ENCODE data around the gene ITCH. TPM values are rescaled to one million over a fixed set of nuclear protein-coding genes. Genes with fewer than 3 reads are reported as not detected.
A peak's percentile ranks its signal among the peaks of the same experiment; 100 is the strongest.

Gene ITCH
- total RNA-seq, result 42.7 and 43.8 TPM in 2 replicates

DNA sequence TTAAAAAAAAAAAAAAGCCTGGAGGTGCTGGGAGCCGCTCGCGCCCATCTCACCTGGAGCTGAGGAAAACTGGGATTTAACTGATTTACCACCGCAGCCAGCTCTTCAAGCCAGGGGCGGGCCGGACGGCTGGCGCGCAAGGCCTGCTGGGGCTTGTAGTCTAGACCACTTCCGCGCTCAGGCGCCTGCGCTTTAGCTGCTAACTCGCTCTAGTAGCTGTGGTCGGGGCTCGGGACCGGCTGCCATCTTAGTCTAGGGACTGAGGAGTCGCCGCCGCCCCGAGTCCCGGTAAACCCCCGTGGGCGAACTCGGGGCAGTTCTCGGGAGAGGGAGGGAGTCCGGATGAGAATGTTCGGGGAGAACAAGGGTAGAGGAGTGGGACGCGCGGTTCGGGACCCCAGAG is at the start of gene ITCH:
TSS of gene ITCH (plus strand) at position 212 of the 403 bp plus-strand sequence. CDS start 30,539 bp downstream, outside the sequence.
- peak; percentile 56 for DNase-seq (ENCODE audit: low read depth)
- peak within 1 kb of the TSS; percentile 86 for H3K4me3 ChIP-seq (ENCODE audit: low read depth, low read length)
- TF ChIP-seq, protein P1, sequence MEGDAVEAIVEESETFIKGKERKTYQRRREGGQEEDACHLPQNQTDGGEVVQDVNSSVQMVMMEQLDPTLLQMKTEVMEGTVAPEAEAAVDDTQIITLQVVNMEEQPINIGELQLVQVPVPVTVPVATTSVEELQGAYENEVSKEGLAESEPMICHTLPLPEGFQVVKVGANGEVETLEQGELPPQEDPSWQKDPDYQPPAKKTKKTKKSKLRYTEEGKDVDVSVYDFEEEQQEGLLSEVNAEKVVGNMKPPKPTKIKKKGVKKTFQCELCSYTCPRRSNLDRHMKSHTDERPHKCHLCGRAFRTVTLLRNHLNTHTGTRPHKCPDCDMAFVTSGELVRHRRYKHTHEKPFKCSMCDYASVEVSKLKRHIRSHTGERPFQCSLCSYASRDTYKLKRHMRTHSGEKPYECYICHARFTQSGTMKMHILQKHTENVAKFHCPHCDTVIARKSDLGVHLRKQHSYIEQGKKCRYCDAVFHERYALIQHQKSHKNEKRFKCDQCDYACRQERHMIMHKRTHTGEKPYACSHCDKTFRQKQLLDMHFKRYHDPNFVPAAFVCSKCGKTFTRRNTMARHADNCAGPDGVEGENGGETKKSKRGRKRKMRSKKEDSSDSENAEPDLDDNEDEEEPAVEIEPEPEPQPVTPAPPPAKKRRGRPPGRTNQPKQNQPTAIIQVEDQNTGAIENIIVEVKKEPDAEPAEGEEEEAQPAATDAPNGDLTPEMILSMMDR (conservative IDR thresholded peaks at IDR 0.05; ENCODE audit: low read depth, low read length), result no peak

- TF ChIP-seq, protein P1 (conservative IDR thresholded peaks at IDR 0.05; ENCODE audit: low read depth, low read length), result no peak
- no peak overlapping the region for H3K4me3 ChIP-seq (ENCODE audit: low read depth, low read length)
- DNase-seq (ENCODE audit: low read depth), result no peak
Observed at GRCh38 chr20:34315236-34315635, 47.8 kb upstream of the ITCH start.

DNA sequence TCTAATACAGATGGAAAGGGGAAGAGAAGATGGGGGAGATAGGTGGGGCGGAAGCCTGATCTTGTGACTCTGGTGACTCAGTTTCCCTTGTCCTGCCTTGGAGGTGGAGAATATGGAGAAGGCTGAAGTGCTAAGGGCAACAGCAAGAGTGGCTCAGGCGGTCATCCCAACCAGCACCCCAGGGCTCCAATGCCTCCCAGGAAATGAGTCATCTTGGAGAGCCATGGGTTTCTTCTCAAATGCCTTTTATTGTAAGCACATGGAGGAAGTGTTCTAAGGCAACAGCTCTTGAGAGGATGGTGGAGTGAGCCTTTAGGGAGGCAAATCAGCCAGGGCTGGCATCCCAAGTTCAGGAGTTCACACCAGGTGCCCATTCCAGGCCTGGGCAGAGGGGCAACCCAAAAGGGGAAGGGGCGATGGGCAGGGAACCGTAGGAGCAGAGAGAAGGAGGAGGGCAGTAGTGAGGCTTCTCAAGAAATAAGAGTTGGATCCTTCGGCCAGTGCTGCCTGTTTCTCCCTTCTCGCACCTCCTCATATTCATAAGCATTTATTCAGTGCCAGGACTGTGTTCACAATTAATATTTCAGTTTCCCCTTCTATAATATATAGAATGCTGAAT is 46.8 kb upstream of the ITCH start:
- DNase-seq (ENCODE audit: low read depth), result no peak
- TF ChIP-seq, protein P1 (conservative IDR thresholded peaks at IDR 0.05; ENCODE audit: low read depth, low read length), result no peak
- H3K4me3 ChIP-seq (ENCODE audit: low read depth, low read length), result no peak overlapping the region

GRCh38 chr20:34318609-34319443 is 44.2 kb upstream of the ITCH start:
- no peak overlapping the region for H3K4me3 ChIP-seq (ENCODE audit: low read depth, low read length)
- no peak for DNase-seq (ENCODE audit: low read depth)
- TF ChIP-seq, protein P1 (conservative IDR thresholded peaks at IDR 0.05; ENCODE audit: low read depth, low read length), result no peak

GRCh38 chr20:34320861-34321260 is 42.2 kb upstream of the ITCH start:
- no peak for DNase-seq (ENCODE audit: low read depth)
- H3K4me3 ChIP-seq (ENCODE audit: low read depth, low read length), result no peak overlapping the region
- TF ChIP-seq, protein P1 (conservative IDR thresholded peaks at IDR 0.05; ENCODE audit: low read depth, low read length), result no peak

DNA sequence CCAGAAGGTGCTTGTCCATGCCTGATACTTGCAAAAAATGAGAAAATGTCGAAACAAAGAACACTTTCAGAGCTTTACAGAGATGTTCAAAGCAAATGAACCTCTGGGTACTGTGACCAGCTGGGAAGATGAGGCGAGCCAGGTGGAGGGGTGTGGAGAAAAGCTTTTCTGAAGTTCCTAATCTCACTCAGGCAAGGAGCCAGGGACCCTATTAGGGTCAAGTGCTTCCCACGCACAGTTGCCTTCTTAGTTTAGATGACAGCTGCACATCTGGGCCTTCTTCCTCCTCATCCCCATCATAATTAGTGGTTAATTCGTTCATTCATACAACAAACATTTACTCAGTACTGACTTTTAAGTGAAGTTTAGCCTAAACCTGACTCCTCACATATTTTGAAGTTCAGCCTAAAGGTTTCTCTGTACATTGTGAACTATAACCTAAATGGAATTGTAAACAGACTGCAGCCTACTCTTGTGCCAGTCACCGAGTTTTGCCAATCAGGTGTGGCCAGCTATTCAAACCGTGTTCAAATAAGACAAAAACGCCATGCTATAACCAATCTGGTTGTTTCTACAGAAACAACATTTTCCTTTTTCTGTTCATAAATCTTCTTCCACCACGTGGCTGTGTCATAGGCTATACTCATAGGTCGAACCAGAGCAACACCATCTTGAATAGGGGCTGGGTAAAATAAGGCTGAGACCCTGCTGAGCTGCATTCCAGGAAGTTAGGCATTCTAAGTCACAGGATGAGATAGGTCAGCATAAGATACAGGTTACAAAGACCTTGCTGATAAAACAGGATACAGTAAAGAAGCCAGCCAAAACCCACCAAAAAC is 40.6 kb upstream of the ITCH start:
- DNase-seq (ENCODE audit: low read depth), result no peak
- TF ChIP-seq, protein P1 (conservative IDR thresholded peaks at IDR 0.05; ENCODE audit: low read depth, low read length), result no peak
- H3K4me3 ChIP-seq (ENCODE audit: low read depth, low read length), result no peak overlapping the region
